GM21381 (cell line): ENCODE measurements around the gene MINK1.
"Not testable (repeated sequence)": the region's sequence is repeated elsewhere in the genome, so short reads cannot be mapped to it uniquely, and the experiment has no call there.

Source experiments
- ATAC-seq: cut with Tn5 transposase; IDR thresholded peaks from one replicate; pipeline ENCODE4 v1.9.1; 2021; ENCODE audit warnings: mild to moderate bottlenecking, moderate library complexity; ENCODE audit not compliant: unreplicated experiment

Gene MINK1

DNA sequence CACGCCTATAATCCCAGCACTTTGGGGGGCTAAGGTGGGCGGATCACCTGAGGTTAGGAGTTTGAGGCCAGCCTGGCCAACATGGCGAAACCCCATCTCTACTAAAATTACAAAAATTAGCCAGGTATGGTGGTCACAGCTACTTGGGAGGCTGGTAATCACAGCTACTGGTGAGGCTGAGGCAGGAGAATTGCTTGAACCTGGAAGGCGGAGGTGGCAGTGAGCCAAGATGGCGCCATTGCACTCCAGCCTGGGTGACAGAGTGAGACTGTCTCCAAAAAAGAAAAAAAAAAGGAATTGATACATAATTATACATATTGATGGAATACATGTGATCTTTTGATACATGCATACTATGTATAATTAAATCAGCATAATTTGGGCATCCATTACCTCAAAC, 34.4 kb downstream of the MINK1 start:
- ATAC-seq, result not testable (repeated sequence)

DNA sequence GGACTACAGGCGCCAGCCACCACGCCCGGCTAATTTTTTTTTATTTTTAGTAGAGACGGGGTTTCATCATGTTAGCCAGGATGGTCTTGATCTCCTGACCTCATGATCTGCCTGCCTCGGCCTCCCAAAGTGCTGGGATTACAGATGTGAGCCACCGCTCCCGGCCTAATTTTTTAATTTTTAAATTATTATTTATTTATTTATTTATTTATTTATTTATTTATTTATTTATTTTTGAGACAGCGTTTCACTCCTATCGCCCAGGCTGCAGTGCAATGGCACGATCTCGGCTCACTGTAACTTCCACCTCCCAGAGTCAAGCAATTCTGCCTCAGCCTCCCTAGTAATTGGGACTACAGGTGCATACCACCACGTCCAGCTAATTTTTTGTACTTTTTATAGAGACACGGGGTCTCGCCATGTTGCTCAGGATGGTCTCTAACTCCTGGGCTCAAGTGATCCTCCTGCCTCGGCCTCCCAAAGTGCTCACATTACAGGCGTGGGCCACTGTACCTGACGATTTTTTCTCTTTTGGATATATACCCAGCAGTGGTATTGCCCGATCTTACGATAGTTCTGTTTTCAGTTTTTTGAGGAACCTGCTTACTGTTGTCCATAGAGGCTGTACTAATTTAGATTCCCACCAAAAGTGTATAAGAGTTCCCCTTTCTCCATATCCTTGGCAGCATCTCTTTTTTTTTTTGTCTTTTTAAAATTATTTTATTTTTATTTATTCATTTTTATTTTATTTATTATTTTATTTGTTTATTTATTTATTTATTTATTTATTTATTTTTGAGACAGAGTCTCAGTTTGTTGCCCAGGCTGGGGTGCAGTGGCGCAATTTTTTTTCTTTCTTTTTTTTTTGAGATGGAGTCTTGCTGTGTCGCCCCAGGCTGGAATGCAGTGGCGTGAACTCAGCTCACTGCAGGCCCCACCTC, 36.2 kb downstream of the MINK1 start:
- ATAC-seq, result not testable (repeated sequence)

DNA sequence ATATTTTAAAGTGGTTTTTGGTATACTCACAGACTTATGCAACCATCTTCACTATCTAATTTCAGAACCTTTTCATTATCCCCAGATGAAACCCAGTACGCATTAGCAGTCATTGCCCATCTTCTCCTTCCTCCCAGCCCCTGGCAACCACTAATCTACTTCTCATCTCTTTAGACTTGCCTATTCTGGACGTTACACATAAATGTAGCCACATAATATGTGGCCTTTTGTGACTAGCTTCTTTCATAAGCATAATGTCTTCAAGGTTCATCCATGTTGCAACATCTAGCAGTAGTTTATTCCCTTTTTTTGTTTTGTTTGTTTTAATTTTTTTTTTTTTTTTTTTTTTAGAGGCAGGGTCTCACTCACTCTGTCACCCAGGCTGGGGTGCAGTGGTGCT, 37.7 kb downstream of the MINK1 start:
- ATAC-seq, result no peak

DNA sequence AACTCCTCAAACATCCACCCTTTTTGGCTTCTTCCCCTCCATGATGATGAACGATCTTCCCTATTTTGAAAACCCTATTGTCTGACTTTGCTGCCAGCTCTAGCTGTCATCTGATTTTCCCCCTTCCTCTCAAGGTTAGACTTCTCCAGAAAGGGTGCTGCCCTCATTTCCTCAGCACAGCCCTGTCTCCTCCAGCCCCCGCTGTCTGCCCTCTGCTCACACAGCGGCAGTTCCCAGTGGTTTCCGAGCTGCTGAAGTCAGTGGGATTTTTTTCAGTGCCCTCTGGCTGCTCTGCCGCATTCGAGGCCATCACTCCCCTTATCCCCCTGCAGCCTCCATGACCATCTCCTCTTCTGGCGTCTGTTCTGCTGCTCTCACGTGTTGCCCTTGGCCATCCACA, 39.6 kb downstream of the MINK1 start:
- no peak for ATAC-seq

DNA sequence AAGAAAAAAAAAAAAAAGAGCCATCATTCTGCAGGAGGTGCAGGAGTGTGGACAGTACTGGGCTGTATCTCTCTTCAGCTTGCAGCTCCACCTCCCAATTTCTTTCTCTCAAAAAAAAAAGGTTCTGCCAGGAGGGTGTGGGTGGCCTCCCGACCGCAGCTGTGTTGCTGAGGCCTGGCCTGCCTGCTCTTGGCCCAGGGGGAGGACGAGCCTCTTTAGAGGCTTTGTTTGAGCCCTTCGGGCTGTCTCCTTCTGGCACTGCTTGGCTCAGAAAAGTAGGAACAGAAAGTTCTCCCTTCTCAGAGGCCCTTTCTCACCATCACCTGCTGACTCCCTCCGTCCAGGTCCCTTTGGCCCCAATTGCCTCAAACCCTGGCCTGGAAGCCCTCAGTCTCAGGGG, 43.9 kb downstream of the MINK1 start:
- ATAC-seq, result no peak

DNA sequence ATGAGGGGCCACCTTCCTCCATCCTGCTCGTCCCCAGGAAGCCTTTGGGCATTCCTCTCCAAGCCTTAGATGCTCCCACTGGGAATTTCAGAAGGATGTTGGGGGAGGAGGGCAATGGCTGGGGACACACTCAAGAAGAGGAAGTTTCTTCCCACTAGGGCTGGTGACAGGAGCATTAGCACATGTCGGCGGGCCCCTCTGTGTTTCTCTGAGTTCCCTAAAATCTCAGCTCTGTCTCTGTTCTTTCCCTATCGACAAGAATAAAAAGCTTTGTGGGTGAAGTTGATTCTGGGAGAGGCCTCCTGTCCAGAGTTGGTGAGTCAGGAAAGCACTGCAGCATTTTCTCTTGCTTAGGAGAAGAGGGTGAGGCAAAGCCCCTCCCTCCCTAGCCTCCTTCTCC, 46.5 kb downstream of the MINK1 start:
- ATAC-seq, result no peak

DNA sequence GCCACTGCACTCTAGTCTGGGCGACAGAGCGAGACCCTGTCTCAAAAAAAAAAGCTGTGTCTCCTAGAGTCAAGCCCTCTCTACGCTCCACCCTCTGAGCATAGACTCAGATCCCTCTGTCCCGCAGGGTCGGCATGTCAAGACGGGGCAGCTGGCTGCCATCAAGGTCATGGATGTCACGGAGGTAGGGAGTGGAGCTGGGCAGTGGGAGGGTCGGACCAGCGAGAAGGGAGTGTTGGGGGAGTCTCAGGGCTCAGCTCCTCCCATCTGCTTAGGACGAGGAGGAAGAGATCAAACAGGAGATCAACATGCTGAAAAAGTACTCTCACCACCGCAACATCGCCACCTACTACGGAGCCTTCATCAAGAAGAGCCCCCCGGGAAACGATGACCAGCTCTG, 47.7 kb downstream of the MINK1 start:
- no peak for ATAC-seq

DNA sequence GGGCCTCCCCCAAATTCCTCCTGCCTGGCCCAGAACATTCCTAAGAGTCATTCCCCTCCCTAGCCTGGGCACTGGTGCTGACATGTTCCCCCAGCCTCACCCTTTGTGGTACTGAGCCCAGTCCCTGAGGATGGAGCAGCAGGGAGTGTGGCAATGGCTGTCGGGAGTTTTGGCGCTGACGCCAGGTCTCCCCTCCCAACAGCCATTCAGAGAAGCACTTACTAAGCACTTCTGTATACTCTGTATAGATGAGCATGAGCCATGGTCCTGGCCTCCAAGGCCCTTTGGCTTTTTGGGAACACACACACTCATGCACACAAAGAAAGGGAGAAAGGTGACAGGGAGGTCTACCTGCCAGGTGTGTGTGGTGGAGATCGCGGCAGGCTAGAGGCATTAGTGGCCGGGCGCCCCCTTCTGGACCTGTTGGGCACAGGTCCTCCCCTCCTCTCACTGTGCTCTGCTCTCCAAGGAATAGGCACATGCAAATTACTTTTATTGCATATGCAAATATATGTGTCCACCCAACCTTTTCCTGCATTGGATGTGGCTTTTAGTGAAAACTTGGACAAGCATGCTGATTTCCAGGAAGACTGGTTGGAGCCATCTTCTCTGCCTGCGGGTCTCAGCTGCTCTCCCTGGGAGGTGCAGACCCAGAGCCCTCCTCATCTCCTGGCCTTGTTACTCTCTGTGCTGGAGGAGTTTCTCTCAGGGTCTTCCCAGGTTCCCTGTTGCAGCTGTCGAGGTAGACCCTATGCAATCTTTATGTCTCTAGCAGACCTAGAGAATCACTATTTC, 48.8 kb downstream of the MINK1 start:
- ATAC-seq, result no peak

DNA sequence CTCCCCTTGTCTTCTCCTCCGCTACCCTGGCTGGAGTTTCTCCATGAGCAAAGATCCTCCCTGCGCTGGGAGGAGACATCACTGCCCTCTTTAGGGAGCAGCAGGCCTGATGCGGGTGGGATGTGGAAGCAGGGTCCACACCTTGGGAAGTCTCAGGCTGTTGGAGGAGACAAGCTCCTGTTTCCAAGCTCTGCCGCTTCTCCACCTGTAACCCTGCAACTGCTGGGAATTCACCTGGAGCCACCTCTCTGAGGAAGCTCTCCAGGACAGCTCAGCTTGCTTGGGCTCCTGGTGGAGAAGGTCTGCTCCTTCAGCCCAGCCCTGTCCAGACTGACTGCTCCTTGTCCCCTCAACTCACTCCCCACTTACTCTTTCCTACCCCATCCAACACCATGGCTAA, 51.3 kb downstream of the MINK1 start:
- ATAC-seq, result no peak

DNA sequence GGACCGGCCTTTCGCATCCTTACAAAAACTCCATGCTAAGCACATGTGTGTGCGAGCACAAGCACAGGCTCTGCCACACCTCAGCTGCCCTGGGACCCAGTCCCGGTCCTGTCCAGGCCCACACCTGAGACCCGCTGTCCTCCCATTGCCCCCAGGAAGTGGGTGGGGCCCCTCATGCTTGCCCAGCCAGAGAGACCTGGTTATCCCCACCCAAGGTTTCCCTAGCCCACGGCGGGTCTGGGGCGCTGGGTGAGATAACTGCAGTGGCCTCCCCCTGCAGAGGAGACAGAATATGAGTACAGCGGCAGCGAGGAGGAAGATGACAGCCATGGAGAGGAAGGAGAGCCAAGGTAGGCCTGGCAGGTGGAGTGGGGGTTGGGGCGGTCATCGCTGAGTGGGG, 53.7 kb downstream of the MINK1 start:
- no peak for ATAC-seq

DNA sequence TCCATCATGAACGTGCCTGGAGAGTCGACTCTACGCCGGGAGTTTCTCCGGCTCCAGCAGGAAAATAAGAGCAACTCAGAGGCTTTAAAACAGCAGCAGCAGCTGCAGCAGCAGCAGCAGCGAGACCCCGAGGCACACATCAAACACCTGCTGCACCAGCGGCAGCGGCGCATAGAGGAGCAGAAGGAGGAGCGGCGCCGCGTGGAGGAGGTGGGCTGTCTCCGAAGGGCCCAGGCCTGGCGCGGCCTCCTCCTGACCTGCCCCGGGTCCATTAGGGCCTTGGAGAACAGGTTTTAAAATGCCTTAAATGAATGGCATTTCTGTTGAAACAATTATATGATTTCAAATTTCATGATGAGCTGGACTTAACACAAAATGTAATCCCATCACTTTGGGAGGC, 54.4 kb downstream of the MINK1 start:
- no peak for ATAC-seq

DNA sequence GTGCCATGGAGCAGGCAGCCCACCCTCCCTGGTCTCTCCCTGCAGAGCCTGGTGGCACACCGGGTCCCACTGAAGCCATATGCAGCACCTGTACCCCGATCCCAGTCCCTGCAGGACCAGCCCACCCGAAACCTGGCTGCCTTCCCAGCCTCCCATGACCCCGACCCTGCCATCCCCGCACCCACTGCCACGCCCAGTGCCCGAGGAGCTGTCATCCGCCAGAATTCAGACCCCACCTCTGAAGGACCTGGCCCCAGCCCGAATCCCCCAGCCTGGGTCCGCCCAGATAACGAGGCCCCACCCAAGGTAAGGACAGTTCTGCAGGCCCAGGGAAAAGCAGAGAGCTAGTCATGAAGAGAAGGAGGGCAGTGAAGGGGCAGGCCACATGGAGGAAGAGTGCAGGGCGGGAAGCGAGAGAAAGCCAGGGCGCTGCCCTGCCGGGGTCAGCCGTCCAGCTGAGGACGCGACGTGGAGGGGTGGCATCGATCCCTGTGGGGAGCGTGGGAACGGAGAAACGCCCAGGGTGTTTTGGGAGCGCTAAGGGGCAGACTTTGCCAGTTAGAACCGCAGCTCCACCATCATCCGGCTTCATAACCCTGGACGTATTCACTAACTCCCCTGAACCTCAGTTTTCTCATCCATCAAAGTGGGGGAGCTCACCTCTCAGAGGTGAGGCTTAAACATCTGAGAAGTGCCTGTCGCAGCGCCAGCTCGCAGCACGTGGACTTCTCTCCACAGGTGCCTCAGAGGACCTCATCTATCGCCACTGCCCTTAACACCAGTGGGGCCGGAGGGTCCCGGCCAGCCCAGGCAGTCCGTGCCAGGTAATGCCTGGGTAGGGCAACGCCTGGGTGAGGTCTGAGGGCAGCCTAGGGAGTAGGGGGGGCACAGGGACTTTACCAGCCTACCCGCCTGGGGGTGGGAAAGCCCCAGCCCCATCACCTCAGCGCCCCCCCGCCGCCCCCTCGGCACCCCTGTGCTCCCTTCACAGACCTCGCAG, 58.6 kb downstream of the MINK1 start:
- no peak for ATAC-seq

DNA sequence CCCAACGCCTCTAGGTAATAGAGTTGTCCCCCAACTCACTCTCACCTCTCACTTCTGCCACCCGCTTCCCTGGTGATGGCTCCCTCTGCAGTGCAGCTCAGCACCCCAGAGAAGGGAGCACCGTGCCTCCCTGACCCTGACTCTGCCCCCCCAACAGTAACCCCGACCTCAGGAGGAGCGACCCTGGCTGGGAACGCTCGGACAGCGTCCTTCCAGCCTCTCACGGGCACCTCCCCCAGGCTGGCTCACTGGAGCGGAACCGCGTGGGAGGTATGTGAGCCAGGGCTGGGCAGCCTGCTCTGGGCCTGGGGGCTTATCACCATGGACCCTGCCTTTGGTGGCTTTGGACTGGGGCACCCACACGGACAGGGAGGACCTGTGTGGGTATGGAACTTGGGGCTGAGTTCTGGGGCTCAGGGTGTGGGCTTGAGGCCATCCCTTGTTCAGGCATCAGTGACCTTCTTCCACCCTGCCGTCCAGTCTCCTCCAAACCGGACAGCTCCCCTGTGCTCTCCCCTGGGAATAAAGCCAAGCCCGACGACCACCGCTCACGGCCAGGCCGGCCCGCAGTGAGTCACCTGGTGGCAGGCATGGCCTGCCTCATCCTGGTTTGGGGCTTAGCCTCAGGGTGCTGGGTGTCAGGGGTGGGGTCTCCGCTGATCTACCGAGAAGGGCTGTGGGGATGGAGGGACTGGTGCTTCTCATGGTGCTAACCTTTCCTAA, 59.5 kb downstream of the MINK1 start:
- no peak for ATAC-seq

DNA sequence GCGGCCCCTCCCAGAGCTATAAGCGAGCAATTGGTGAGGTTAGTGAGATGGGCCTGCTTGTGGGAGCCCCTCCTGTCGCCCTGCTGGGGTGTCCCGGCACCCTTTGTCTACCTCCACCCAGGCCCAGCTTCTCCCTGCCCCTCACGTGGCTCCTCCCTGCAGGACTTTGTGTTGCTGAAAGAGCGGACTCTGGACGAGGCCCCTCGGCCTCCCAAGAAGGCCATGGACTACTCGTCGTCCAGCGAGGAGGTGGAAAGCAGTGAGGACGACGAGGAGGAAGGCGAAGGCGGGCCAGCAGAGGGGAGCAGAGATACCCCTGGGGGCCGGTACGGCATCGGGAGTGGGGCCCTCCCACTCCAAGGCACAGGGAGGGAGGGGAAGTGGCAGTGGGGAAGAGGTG, 60.1 kb downstream of the MINK1 start:
- ATAC-seq, result no peak

DNA sequence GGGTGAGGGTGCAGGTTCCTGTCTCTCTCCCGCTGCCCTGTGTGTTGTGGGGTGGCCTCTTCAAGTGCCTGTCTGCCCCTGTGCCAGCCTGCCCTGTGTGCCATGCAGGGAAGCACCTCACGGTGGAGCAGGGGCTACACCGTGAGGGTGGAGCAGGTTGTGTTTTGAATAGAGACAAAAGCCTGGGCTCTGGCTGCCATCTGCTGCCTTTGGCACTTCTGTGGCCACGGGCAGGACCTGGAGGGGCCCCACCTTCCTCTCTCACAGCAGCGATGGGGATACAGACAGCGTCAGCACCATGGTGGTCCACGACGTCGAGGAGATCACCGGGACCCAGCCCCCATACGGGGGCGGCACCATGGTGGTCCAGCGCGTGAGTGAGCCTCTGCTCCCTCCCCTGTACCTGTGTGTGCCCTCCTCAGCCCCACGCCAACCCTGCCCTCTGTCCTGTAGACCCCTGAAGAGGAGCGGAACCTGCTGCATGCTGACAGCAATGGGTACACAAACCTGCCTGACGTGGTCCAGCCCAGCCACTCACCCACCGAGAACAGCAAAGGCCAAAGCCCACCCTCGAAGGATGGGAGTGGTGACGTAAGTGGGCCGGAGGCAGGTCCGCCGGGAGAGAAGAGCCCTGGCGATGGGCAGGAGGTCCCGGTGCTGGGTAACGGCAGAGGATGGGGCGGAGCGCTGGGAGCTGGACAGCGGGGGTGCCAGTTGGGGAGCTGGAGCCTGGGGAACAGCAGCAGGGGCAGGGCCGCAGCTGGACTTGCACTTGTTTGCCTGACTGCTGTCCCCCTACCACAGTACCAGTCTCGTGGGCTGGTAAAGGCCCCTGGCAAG, 60.8 kb downstream of the MINK1 start:
- no peak for ATAC-seq

DNA sequence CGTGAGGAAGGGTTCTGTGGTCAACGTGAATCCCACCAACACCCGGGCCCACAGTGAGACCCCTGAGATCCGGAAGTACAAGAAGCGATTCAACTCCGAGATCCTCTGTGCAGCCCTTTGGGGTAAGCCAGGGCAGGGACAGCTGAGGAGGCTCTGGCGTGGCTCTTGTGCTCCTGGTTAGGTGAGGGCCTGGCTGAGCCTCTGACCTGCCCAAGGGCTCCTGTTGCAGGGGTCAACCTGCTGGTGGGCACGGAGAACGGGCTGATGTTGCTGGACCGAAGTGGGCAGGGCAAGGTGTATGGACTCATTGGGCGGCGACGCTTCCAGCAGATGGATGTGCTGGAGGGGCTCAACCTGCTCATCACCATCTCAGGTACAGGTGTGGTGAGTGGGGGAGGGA, 62.0 kb downstream of the MINK1 start:
- ATAC-seq, result no peak

DNA sequence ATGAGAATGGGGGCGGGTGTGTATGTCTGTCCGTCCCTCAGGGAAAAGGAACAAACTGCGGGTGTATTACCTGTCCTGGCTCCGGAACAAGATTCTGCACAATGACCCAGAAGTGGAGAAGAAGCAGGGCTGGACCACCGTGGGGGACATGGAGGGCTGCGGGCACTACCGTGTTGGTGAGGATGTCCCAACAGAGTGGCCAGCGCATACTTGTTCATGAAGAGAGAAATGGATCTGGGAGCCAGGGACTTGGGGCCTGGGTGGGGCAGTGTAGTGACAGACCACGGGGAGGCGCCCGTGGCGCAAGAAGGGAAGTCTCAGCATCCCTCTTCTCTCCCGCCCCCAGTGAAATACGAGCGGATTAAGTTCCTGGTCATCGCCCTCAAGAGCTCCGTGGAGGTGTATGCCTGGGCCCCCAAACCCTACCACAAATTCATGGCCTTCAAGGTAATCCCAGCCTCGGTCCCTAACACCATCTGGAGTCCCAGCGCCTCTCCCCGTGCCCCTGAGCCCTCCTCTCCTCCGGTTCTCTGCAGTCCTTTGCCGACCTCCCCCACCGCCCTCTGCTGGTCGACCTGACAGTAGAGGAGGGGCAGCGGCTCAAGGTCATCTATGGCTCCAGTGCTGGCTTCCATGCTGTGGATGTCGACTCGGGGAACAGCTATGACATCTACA, 62.7 kb downstream of the MINK1 start:
- no peak for ATAC-seq

DNA sequence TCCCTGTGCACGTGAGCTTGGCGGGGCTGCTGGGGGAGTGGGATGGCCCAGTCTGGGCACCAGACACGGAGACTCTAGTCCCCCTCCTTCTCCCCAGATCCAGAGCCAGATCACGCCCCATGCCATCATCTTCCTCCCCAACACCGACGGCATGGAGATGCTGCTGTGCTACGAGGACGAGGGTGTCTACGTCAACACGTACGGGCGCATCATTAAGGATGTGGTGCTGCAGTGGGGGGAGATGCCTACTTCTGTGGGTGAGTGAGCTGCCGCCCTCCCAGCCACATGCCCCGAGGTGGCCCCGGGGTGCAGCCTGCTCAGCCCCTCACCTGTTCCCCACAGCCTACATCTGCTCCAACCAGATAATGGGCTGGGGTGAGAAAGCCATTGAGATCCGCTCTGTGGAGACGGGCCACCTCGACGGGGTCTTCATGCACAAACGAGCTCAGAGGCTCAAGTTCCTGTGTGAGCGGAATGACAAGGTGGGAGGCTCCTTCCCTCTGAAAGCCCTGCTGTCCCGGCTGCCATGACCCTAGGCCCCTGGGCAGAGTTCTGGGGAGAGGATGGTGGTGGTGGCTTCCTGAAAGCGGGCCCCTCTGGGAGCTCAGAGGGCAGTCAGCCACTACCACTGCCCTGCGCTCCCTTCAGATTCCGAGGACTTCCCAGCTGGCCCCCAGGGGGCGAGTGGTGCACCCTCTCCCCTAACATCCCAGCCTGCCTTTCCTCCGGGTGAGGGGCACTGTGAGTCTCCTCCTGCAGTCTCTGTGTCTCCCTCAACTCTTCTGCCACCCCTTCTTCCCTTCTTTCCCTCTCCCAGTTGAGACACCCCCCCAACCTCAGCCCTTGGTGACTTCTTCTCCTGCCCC, 63.4 kb downstream of the MINK1 start:
- no peak for ATAC-seq
